Measurements from ENCODE around the gene FMO2.

DNA sequence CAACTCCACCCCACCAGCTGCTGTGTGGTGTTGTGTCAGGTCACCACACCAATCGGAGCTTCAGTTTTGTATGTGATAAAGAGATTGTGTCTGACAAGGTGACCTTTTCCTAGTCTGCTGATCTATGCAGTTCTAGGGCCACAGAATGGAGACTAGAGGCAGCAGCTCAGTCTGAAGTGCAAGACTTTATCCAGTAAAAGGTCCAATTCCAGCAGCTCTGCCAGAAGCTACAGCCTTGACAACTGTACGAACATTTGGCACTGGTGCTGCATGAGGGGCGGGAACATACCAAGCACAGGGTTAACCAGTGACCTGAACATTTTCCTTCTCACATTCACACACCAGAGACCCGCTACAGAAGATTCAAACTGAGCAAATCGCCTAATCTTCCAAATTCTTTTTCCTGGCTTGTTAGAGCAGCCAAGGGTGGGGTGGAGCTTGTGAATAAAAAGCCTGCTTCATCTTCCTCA lies 72.5 kb downstream of the FMO2 start:
- TF ChIP-seq POLR2A (IDR thresholded peaks at IDR 0.05), result no peak
- TF ChIP-seq, protein P1, sequence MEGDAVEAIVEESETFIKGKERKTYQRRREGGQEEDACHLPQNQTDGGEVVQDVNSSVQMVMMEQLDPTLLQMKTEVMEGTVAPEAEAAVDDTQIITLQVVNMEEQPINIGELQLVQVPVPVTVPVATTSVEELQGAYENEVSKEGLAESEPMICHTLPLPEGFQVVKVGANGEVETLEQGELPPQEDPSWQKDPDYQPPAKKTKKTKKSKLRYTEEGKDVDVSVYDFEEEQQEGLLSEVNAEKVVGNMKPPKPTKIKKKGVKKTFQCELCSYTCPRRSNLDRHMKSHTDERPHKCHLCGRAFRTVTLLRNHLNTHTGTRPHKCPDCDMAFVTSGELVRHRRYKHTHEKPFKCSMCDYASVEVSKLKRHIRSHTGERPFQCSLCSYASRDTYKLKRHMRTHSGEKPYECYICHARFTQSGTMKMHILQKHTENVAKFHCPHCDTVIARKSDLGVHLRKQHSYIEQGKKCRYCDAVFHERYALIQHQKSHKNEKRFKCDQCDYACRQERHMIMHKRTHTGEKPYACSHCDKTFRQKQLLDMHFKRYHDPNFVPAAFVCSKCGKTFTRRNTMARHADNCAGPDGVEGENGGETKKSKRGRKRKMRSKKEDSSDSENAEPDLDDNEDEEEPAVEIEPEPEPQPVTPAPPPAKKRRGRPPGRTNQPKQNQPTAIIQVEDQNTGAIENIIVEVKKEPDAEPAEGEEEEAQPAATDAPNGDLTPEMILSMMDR (IDR thresholded peaks at IDR 0.05 in 4 of 5, conservative IDR thresholded peaks at IDR 0.05 in 1 of 5), result no peak

Measured in gastrocnemius medialis (tissue), 4 donors.